ENCODE results near the gene CEP43. TPM values are rescaled to one million over a fixed set of nuclear protein-coding genes. Genes with fewer than 3 reads are reported as not detected.

Gene CEP43
- total and polyA plus RNA-seq, 10 of the 15 experiments (the other 5 are each of a cell fraction or from before 2014, with no cell fraction given) = 7.7 to 49.9 (median 24.6) TPM

DNA sequence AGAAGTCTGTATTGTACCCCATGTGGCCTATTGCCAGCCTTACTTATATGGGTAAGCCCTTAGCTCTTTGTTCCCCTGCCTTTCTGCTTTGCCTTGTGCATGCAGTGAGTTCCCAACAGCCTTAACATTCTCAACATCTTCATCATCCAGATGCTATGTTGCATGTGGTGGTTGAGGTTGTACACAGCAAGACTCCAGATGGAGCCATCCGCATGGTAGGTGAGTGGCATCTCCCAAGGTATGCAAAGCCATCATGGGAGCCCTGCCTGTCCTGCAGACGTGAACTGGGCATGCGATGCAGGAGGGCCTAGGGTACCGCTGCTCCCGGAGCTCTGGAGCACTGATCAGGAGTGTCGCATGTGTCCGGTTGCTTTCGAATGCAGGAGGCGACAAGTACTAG is 16.1 kb downstream of the CEP43 start:
- Histone ChIP-seq H3K36me3 (ENCODE audit: control insufficient read depth in 2 of 2, insufficient read depth in 2 of 2, low read length in 1 of 2) (peaks cover 10 to 22% of the 10 kb centered on the region in 2 experiments), H3K79me2 (ENCODE audit: control insufficient read depth, insufficient read depth, low read length) (no peaks in the 10 kb centered on the region), H2AFZ (ENCODE audit: control insufficient read depth, low read depth, low read length) (no peak overlapping the region), H3K9ac (ENCODE audit: control insufficient read depth, insufficient read depth, low read length) (no peak overlapping the region), H4K20me1 (ENCODE audit: control insufficient read depth, insufficient read depth) (no peaks in the 10 kb centered on the region), H3K4me2 (ENCODE audit: control insufficient read depth, insufficient read depth) (no peak overlapping the region), H3K27me3 (replicated peaks in 1 of 2; ENCODE audit: control insufficient read depth in 2 of 2, insufficient read depth in 2 of 2, low read length in 1 of 2) (no peaks in the 10 kb centered on the region), H3K4me1 (ENCODE audit: control insufficient read depth, insufficient read depth, low read length) (peaks cover 7% of the 10 kb centered on the region; the same call in 1 of the 2 replicates), H3K4me3 (no peak overlapping the region), H3K27ac (ENCODE audit: control insufficient read depth, insufficient read depth) (no peak overlapping the region), H3K9me3 (replicated peaks; ENCODE audit: control insufficient read depth, insufficient read depth, low read length) (no peaks in the 10 kb centered on the region)
- in situ Hi-C loops (cut with MboI) (loop anchor here (25.0 kb wide), 1 partner anchor 122 kb away; no protein-coding TSS in a partner anchor), intact Hi-C loops (cut with micrococcal nuclease; ENCODE audit: unreplicated experiment) (no loop called here)
- CTCF ChIA-PET = interaction anchor here (0.6 to 1.5 kb wide), 4 partner anchors 8 to 128 kb away, joined by 3 to 4 read pairs (median 4); partner anchors contain the start of gene CEP43
- FAIRE-seq (no peak), ATAC-seq (no peak), DNase-seq (ENCODE audit: low read depth, low spot score) (no peak)
- 98% methylated on average over 9 of the region's 9 CpGs for WGBS (ENCODE audit: insufficient coverage, insufficient replicate concordance, low lambda C conversion rate, missing lambda C conversion rate)
- no peak for TF ChIP-seq DPF2 (IDR thresholded peaks at IDR 0.05)
- no peak for TF ChIP-seq POLR2AphosphoS5 (IDR thresholded peaks at IDR 0.05; ENCODE audit: low read length)
- TF ChIP-seq JUND (IDR thresholded peaks at IDR 0.05; ENCODE audit: low read depth, low read length) = no peak
- TF ChIP-seq CHD4 (IDR thresholded peaks at IDR 0.05) = no peak
- TF ChIP-seq EGR1 (IDR thresholded peaks at IDR 0.05; ENCODE audit: borderline replicate concordance in 1 of 2, low read depth in 2 of 2, low read length in 2 of 2) = no peak
- no peak for TF ChIP-seq GATAD2B (conservative IDR thresholded peaks at IDR 0.05; ENCODE audit: low read depth)
- TF ChIP-seq POU2F2 (IDR thresholded peaks at IDR 0.05; ENCODE audit: borderline replicate concordance, low read depth, low read length) = no peak
- TF ChIP-seq, protein P1, sequence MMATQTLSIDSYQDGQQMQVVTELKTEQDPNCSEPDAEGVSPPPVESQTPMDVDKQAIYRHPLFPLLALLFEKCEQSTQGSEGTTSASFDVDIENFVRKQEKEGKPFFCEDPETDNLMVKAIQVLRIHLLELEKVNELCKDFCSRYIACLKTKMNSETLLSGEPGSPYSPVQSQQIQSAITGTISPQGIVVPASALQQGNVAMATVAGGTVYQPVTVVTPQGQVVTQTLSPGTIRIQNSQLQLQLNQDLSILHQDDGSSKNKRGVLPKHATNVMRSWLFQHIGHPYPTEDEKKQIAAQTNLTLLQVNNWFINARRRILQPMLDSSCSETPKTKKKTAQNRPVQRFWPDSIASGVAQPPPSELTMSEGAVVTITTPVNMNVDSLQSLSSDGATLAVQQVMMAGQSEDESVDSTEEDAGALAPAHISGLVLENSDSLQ (IDR thresholded peaks at IDR 0.05) = no peak
- TF ChIP-seq, protein P2, sequence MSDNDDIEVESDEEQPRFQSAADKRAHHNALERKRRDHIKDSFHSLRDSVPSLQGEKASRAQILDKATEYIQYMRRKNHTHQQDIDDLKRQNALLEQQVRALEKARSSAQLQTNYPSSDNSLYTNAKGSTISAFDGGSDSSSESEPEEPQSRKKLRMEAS (IDR thresholded peaks at IDR 0.05; ENCODE audit: low read depth, low read length) = no peak
- TF ChIP-seq, protein P3, sequence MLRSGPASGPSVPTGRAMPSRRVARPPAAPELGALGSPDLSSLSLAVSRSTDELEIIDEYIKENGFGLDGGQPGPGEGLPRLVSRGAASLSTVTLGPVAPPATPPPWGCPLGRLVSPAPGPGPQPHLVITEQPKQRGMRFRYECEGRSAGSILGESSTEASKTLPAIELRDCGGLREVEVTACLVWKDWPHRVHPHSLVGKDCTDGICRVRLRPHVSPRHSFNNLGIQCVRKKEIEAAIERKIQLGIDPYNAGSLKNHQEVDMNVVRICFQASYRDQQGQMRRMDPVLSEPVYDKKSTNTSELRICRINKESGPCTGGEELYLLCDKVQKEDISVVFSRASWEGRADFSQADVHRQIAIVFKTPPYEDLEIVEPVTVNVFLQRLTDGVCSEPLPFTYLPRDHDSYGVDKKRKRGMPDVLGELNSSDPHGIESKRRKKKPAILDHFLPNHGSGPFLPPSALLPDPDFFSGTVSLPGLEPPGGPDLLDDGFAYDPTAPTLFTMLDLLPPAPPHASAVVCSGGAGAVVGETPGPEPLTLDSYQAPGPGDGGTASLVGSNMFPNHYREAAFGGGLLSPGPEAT (IDR thresholded peaks at IDR 0.05; ENCODE audit: low read depth) = no peak
- SMC1A ChIA-PET (ENCODE audit: uncharacterized antibody, unreplicated experiment) = interaction anchor here (1.0 to 1.7 kb wide), 5 partner anchors 11 to 126 kb away, joined by 3 to 7 read pairs (median 4); no protein-coding TSS in a partner anchor
- POLR2A ChIA-PET = no interaction called here
- RAD21 ChIA-PET (ENCODE audit: unreplicated experiment) = interaction anchor here (0.6 to 2.5 kb wide), 2 partner anchors 16 to 527 kb away, joined by 3 to 7 read pairs; partner anchors contain the start of gene CEP43
- BruUV-seq (replicated peaks) = no TSS peak
